Measurements from ENCODE around the gene GUCY1A1. TPM values are rescaled to one million over a fixed set of nuclear protein-coding genes. Genes with fewer than 3 reads are reported as not detected.

The GUCY1A1 gene
- total RNA-seq, 1 donor from 2014 or later, result 0.71 TPM

- Mint-ChIP-seq H3K27ac (no peak overlapping the region), H3K9me3 (no peaks in the 10 kb centered on the region), H3K36me3 (ENCODE audit: low read depth) (no peaks in the 10 kb centered on the region), H3K4me1 (no peaks in the 10 kb centered on the region), H3K27me3 (no peaks in the 10 kb centered on the region), H3K4me3 (no peak overlapping the region)
- ATAC-seq (ENCODE audit: low read depth) (no peak), DNase-seq (no peak)
- TF ChIP-seq, protein P1, sequence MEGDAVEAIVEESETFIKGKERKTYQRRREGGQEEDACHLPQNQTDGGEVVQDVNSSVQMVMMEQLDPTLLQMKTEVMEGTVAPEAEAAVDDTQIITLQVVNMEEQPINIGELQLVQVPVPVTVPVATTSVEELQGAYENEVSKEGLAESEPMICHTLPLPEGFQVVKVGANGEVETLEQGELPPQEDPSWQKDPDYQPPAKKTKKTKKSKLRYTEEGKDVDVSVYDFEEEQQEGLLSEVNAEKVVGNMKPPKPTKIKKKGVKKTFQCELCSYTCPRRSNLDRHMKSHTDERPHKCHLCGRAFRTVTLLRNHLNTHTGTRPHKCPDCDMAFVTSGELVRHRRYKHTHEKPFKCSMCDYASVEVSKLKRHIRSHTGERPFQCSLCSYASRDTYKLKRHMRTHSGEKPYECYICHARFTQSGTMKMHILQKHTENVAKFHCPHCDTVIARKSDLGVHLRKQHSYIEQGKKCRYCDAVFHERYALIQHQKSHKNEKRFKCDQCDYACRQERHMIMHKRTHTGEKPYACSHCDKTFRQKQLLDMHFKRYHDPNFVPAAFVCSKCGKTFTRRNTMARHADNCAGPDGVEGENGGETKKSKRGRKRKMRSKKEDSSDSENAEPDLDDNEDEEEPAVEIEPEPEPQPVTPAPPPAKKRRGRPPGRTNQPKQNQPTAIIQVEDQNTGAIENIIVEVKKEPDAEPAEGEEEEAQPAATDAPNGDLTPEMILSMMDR (IDR thresholded peaks at IDR 0.05), result no peak
- intact Hi-C loops (cut with micrococcal nuclease), result no loop called here
- ChIA-PET CTCF (no interaction called here), POLR2A (no interaction called here)
Observed at GRCh38 chr4:155687380-155687982, 20.8 kb downstream of the GUCY1A1 start.

DNA sequence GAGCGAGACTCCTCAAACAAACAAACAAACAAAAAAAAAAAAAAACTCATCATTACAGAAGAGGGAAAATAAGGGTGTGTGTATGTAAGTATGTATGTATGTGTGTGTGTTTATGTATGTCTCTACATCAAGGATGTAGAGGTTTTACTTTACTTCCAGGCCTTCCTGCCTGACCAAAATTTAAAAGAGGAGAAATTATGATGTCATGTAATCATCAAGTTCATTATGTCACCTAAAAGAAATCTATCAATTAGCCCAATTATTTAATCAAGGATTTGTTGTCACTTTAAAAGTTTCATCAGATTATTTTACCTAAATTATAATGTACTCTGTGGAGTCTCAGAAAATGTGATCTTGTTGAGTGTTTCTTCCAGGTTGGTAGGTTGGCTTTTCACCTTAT, 21.6 kb downstream of the GUCY1A1 start:
- Mint-ChIP-seq H3K27me3 (no peaks in the 10 kb centered on the region), H3K36me3 (ENCODE audit: low read depth) (no peaks in the 10 kb centered on the region), H3K4me3 (no peak overlapping the region), H3K9me3 (no peaks in the 10 kb centered on the region), H3K27ac (no peak overlapping the region), H3K4me1 (no peaks in the 10 kb centered on the region)
- ChIA-PET CTCF (no interaction called here), POLR2A (no interaction called here)
- TF ChIP-seq, protein P1 (IDR thresholded peaks at IDR 0.05), result no peak
- DNase-seq (no peak), ATAC-seq (ENCODE audit: low read depth) (no peak)
- intact Hi-C loops (cut with micrococcal nuclease), result no loop called here

DNA sequence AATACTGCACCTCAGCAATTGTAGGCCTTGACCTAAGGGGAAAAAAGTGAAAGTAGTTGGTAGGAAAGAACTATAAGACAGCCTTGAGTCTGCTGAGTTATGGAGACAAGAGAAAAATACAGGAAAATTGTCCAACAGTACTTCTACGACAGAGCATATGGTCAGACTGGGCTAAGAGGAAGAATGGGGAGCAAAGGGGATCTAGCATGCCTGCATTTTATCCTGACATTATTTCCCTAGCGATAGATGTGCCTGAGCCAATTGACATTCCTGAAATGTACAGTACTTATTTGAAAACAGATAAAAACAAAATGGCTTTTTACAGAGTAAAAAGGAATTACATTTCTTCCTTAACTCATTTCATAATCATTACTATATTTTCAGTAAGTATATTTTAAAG, 22.2 kb downstream of the GUCY1A1 start:
- no peak overlapping the region for H3K27ac Mint-ChIP-seq
- no peak overlapping the region for H3K4me3 Mint-ChIP-seq
- no peaks in the 10 kb centered on the region for H3K9me3 Mint-ChIP-seq
- POLR2A ChIA-PET, result no interaction called here
- intact Hi-C loops (cut with micrococcal nuclease), result no loop called here
- no peaks in the 10 kb centered on the region for H3K4me1 Mint-ChIP-seq
- ATAC-seq (ENCODE audit: low read depth) (no peak), DNase-seq (no peak)
- CTCF ChIA-PET, result no interaction called here
- no peaks in the 10 kb centered on the region for H3K36me3 Mint-ChIP-seq (ENCODE audit: low read depth)
- no peaks in the 10 kb centered on the region for H3K27me3 Mint-ChIP-seq
- TF ChIP-seq, protein P1 (IDR thresholded peaks at IDR 0.05), result no peak

DNA sequence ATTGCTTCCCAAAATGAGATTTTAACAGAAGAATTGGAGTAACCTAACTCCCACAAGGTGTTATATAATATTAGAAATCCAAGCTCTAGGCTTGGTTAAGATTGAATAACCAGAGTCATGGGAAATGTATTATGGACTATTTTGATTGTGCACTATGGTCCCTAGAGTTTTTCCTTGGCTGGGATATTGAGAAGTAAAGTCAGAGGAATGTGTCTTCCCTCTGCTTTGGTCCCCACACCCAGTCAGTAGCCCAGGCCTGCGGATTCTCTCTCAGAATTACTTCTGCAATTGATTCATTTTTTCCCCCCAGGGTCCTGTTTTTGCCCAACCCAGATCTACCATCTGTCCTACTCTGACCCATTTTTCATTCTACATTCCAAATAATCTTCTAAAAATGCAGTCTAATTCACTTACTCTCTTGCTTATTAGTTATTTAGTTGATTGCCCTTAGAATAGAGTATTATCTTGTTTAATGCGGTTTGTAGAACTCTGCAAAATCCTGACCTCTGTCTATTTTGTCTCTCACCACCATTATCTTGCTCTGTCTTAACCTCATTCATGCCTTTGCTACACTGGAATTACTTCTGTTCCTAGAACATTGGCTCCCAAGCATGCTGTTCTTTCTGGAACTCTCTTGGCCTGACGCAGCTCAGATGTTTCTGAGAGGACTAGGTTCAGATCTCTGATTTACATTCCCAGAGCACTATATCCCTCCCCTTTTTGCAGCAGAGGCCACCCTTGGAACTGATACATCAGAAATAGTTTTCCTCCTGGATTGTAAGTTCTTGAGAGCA, 23.6 kb downstream of the GUCY1A1 start:
- Mint-ChIP-seq H3K27me3 (no peaks in the 10 kb centered on the region), H3K4me1 (no peaks in the 10 kb centered on the region), H3K4me3 (no peak overlapping the region), H3K27ac (no peak overlapping the region), H3K9me3 (no peaks in the 10 kb centered on the region), H3K36me3 (ENCODE audit: low read depth) (no peaks in the 10 kb centered on the region)
- intact Hi-C loops (cut with micrococcal nuclease), result no loop called here
- DNase-seq (no peak), ATAC-seq (ENCODE audit: low read depth) (no peak)
- CTCF ChIA-PET, result no interaction called here
- POLR2A ChIA-PET, result no interaction called here
- TF ChIP-seq, protein P1 (IDR thresholded peaks at IDR 0.05), result no peak

GRCh38 chr4:155692361-155692760, 25.7 kb downstream of the GUCY1A1 start:
- H3K36me3 Mint-ChIP-seq (ENCODE audit: low read depth), result no peaks in the 10 kb centered on the region
- H3K4me3 Mint-ChIP-seq, result no peak overlapping the region
- TF ChIP-seq, protein P1 (IDR thresholded peaks at IDR 0.05), result no peak
- no peaks in the 10 kb centered on the region for H3K9me3 Mint-ChIP-seq
- CTCF ChIA-PET, result no interaction called here
- DNase-seq, result no peak
- no peak for ATAC-seq (ENCODE audit: low read depth)
- POLR2A ChIA-PET, result no interaction called here
- no peak overlapping the region for H3K27ac Mint-ChIP-seq
- intact Hi-C loops (cut with micrococcal nuclease), result no loop called here
- no peaks in the 10 kb centered on the region for H3K27me3 Mint-ChIP-seq
- no peaks in the 10 kb centered on the region for H3K4me1 Mint-ChIP-seq
